T-cell (primary cell): Measurements from ENCODE around the gene SEL1L3. TPM values are rescaled to one million over a fixed set of nuclear protein-coding genes. Genes with fewer than 3 reads are reported as not detected.

Source experiments
- ATAC-seq, 4 experiments: fragments of 200-7000 bp in 3 of 4; fragments of 150-1000 bp in 1 of 4; cut with Tn5 transposase; replicated peaks in 1 of 4; 1 replicate in 3 of 4; 2 replicates in 1 of 4; pipeline ENCODE4 v1.10.0; 2021; ENCODE audit warnings: moderate library complexity in 3 of 4, mild to moderate bottlenecking in 2 of 4, moderate number of reproducible peaks in 1 of 4
- CTCF ChIA-PET, 2 donors: fragments of 300-600 bp; sonication (Branson Sonifier 250); formaldehyde crosslinking; loops; one replicate each; lab custom pipeline; 2022; ENCODE audit warnings: antibody characterized with exemption in 2 of 2; lab: Charles Lee
- POLR2A ChIA-PET, 2 donors: fragments of 300-600 bp; sonication (Branson Sonifier 250); formaldehyde crosslinking; loops; one replicate each; lab custom pipeline; 2022; ENCODE audit warnings: antibody characterized with exemption in 2 of 2; lab: Charles Lee
- DNase-seq, 35 experiments: peaks; one replicate each; pipeline versions ENCODE4 v3.0.0 to v3.0.0-alpha.2; 2013 to 2023
- H3K27ac ChIP-seq: one replicate; pipeline ENCODE4 v1.5.1; 2013; ENCODE audit warnings: low read length
- H3K27me3 ChIP-seq, 2 experiments: replicated peaks in 1 of 2; 1 replicate in 1 of 2; 2 replicates in 1 of 2; pipeline versions ENCODE4 v1.6.1 to v1.7.0; 2013; ENCODE audit warnings: low read length in 1 of 2, mixed read lengths in 1 of 2; ENCODE audit not compliant: control insufficient read depth in 2 of 2, insufficient read depth in 2 of 2; ENCODE audit errors: extremely low read depth in 1 of 2
- H3K36me3 ChIP-seq, 2 donors: 1 replicate in 1 of 2; 2 replicates in 1 of 2; pipeline versions ENCODE4 v1.6.1 to v1.7.0; 2013; ENCODE audit warnings: low read length in 1 of 2; ENCODE audit not compliant: control insufficient read depth in 2 of 2, insufficient read depth in 1 of 2; ENCODE audit errors: extremely low read depth in 1 of 2
- H3K4me1 ChIP-seq, 2 experiments: 1 replicate in 1 of 2; 2 replicates in 1 of 2; pipeline versions ENCODE4 v1.6.1 to v1.7.0; 2013; ENCODE audit warnings: low read length in 2 of 2, mixed read lengths in 1 of 2; ENCODE audit not compliant: insufficient read depth in 2 of 2, control insufficient read depth in 1 of 2; ENCODE audit errors: extremely low read depth in 1 of 2
- H3K4me3 ChIP-seq, 2 donors: 1 replicate in 1 of 2; 2 replicates in 1 of 2; pipeline versions ENCODE4 v1.5.1 to v1.7.0; 2013; ENCODE audit warnings: mild to moderate bottlenecking in 2 of 2, low read length in 1 of 2, moderate library complexity in 1 of 2; ENCODE audit not compliant: control insufficient read depth in 1 of 2; ENCODE audit errors: extremely low read depth in 1 of 2
- H3K9me3 ChIP-seq: 2 replicates; pipeline ENCODE4 v1.7.0; 2013
- H3K27ac Mint-ChIP-seq, 2 donors: one replicate each; pipeline ENCODE4 v1.8.0; 2020 to 2021; ENCODE audit warnings: mild to moderate bottlenecking in 2 of 2, mixed read lengths in 2 of 2
- H3K27me3 Mint-ChIP-seq, 2 donors: one replicate each; pipeline ENCODE4 v1.8.0; 2021 to 2022; ENCODE audit warnings: mixed read lengths in 2 of 2
- H3K36me3 Mint-ChIP-seq: one replicate; pipeline ENCODE4 v1.8.0; 2021; ENCODE audit warnings: mixed read lengths
- H3K4me1 Mint-ChIP-seq, 3 donors: one replicate each; pipeline ENCODE4 v1.8.0; 2020 to 2022; ENCODE audit warnings: mixed read lengths in 3 of 3, mild to moderate bottlenecking in 1 of 3
- H3K4me3 Mint-ChIP-seq, 3 donors: one replicate each; pipeline ENCODE4 v1.8.0; 2020 to 2022; ENCODE audit warnings: mild to moderate bottlenecking in 3 of 3, mixed read lengths in 3 of 3, moderate library complexity in 3 of 3
- H3K9me3 Mint-ChIP-seq, 3 donors: one replicate each; pipeline ENCODE4 v1.8.0; 2020 to 2022; ENCODE audit warnings: mixed read lengths in 3 of 3
- WGBS: methylation state at CpG from one replicate; pipeline ENCODE4 v1.1.5; 2013; ENCODE audit warnings: missing lambda C conversion rate; ENCODE audit not compliant: insufficient coverage; 5-methylcytosine and 5-hydroxymethylcytosine counted together
- total RNA-seq, 35 experiments: library from RNA in 6 of 35; stranded (reverse) in 6 of 35; fragments of 120-200 nt in 1 of 35; gene quantifications; one replicate each; pipeline versions ENCODE4 v1.2.1 to v1.2.4 and lab custom pipeline; 2013 to 2026

Gene SEL1L3
- total RNA-seq, 5 donors from 2014 or later (not counting 1 experiment from before 2014, with no cell fraction given) = 43.6 to 69.9 (median 50.1) TPM

- Mint-ChIP-seq H3K9me3 (peaks cover 0 to 4% (median 3%) of the 10 kb centered on the region in 3 donors), H3K27me3 (no peaks in the 10 kb centered on the region), H3K27ac (no peak overlapping the region), H3K36me3 (peaks cover 78% of the 10 kb centered on the region), H3K4me1 (no peaks in the 10 kb centered on the region), H3K4me3 (no peak overlapping the region)
- Histone ChIP-seq H3K27ac (no peak overlapping the region), H3K4me3 (no peak overlapping the region), H3K27me3 (no peaks in the 10 kb centered on the region), H3K36me3 (peaks cover 0 to 74% of the 10 kb centered on the region in 2 donors), H3K4me1 (no peaks in the 10 kb centered on the region), H3K9me3 (no peaks in the 10 kb centered on the region)
- DNase-seq = no peak
- ATAC-seq = no peak
- WGBS = 88% methylated on average over 8 of the region's 11 CpGs
- CTCF ChIA-PET = no interaction called here
- POLR2A ChIA-PET = no interaction called here
Measured at GRCh38 chr4:25760518-25761157, 102.2 kb downstream of the SEL1L3 start.

- Mint-ChIP-seq H3K4me3 (no peak overlapping the region), H3K36me3 (peaks cover 79% of the 10 kb centered on the region), H3K27me3 (no peaks in the 10 kb centered on the region), H3K27ac (no peak overlapping the region), H3K9me3 (peaks cover 0 to 4% (median 3%) of the 10 kb centered on the region in 3 donors), H3K4me1 (no peaks in the 10 kb centered on the region)
- H3K27me3 ChIP-seq = no peaks in the 10 kb centered on the region
- no peaks in the 10 kb centered on the region for H3K9me3 ChIP-seq
- ChIA-PET CTCF (no interaction called here), POLR2A (no interaction called here)
- ATAC-seq = no peak
- WGBS = no CpG with 5 or more reads among the region's 4 CpGs
- no peak overlapping the region for H3K4me3 ChIP-seq
- H3K27ac ChIP-seq = no peak overlapping the region
- DNase-seq = no peak
- peaks cover 0 to 74% of the 10 kb centered on the region in 2 donors for H3K36me3 ChIP-seq
- no peaks in the 10 kb centered on the region for H3K4me1 ChIP-seq
Measured at GRCh38 chr4:25760048-25760447, 102.7 kb downstream of the SEL1L3 start.

- ATAC-seq (no peak), DNase-seq (no peak)
- no peaks in the 10 kb centered on the region for H3K27me3 ChIP-seq
- ChIA-PET CTCF (no interaction called here), POLR2A (interaction anchor here in 1 of 2 donors (0.6 kb wide), 1 partner anchor 1161 kb away, joined by 3 read pairs; no protein-coding TSS in a partner anchor)
- Mint-ChIP-seq H3K27me3 (no peaks in the 10 kb centered on the region), H3K9me3 (peaks cover 0 to 4% (median 3%) of the 10 kb centered on the region in 3 donors), H3K4me1 (no peaks in the 10 kb centered on the region), H3K4me3 (no peak overlapping the region), H3K36me3 (peaks cover 77% of the 10 kb centered on the region), H3K27ac (no peak overlapping the region)
- H3K36me3 ChIP-seq = peaks cover 0 to 67% of the 10 kb centered on the region in 2 donors
- H3K9me3 ChIP-seq = no peaks in the 10 kb centered on the region
- no peak overlapping the region for H3K27ac ChIP-seq
- H3K4me3 ChIP-seq = no peak overlapping the region
- 100% methylated on average over 5 of the region's 8 CpGs for WGBS
- H3K4me1 ChIP-seq = no peaks in the 10 kb centered on the region
Measured at GRCh38 chr4:25759101-25759500, 103.7 kb downstream of the SEL1L3 start.

- no peaks in the 10 kb centered on the region for H3K4me1 ChIP-seq
- no peak overlapping the region for H3K27ac ChIP-seq
- Mint-ChIP-seq H3K4me3 (no peak overlapping the region), H3K27ac (no peak overlapping the region), H3K36me3 (peaks cover 66% of the 10 kb centered on the region), H3K4me1 (no peaks in the 10 kb centered on the region), H3K9me3 (peaks cover 0 to 4% (median 3%) of the 10 kb centered on the region in 3 donors), H3K27me3 (no peaks in the 10 kb centered on the region)
- ATAC-seq (no peak), DNase-seq (no peak)
- WGBS = 95% methylated on average over 6 of the region's 8 CpGs
- H3K27me3 ChIP-seq = no peaks in the 10 kb centered on the region
- no peak overlapping the region for H3K4me3 ChIP-seq
- H3K9me3 ChIP-seq = no peaks in the 10 kb centered on the region
- peaks cover 0 to 65% of the 10 kb centered on the region in 2 donors for H3K36me3 ChIP-seq
- CTCF ChIA-PET = no interaction called here
- POLR2A ChIA-PET = no interaction called here
Measured at GRCh38 chr4:25757452-25757851, 105.3 kb downstream of the SEL1L3 start.

GRCh38 chr4:25756503-25756902 is 106.3 kb downstream of the SEL1L3 start:
- H3K27me3 Mint-ChIP-seq = no peaks in the 10 kb centered on the region
- ATAC-seq (no peak), DNase-seq (no peak)
- H3K27ac Mint-ChIP-seq = no peak overlapping the region
- no peaks in the 10 kb centered on the region for H3K9me3 ChIP-seq
- H3K4me1 ChIP-seq = no peaks in the 10 kb centered on the region
- peaks cover 0 to 61% of the 10 kb centered on the region in 2 donors for H3K36me3 ChIP-seq
- no peaks in the 10 kb centered on the region for H3K4me1 Mint-ChIP-seq
- H3K4me3 Mint-ChIP-seq = no peak overlapping the region
- H3K4me3 ChIP-seq = no peak overlapping the region
- H3K9me3 Mint-ChIP-seq = peaks cover 0 to 4% (median 3%) of the 10 kb centered on the region in 3 donors
- POLR2A ChIA-PET = no interaction called here
- CTCF ChIA-PET = no interaction called here
- peaks cover 57% of the 10 kb centered on the region for H3K36me3 Mint-ChIP-seq
- H3K27ac ChIP-seq = no peak overlapping the region
- H3K27me3 ChIP-seq = no peaks in the 10 kb centered on the region
- 96% methylated on average over 4 of the region's 5 CpGs for WGBS

GRCh38 chr4:25755911-25756310 is 106.9 kb downstream of the SEL1L3 start:
- DNase-seq (no peak), ATAC-seq (no peak)
- Histone ChIP-seq H3K36me3 (peaks cover 0 to 58% of the 10 kb centered on the region in 2 donors), H3K27ac (no peak overlapping the region), H3K27me3 (no peaks in the 10 kb centered on the region), H3K4me1 (no peaks in the 10 kb centered on the region), H3K9me3 (no peaks in the 10 kb centered on the region), H3K4me3 (no peak overlapping the region)
- Mint-ChIP-seq H3K9me3 (peaks cover 0 to 4% (median 3%) of the 10 kb centered on the region in 3 donors), H3K36me3 (peaks cover 57% of the 10 kb centered on the region), H3K4me3 (no peak overlapping the region), H3K27ac (no peak overlapping the region), H3K27me3 (no peaks in the 10 kb centered on the region), H3K4me1 (no peaks in the 10 kb centered on the region)
- no CpG with 5 or more reads among the region's 9 CpGs for WGBS
- POLR2A ChIA-PET = no interaction called here
- CTCF ChIA-PET = no interaction called here
